HG03103 (cell line): ENCODE results near the gene HMG20B.

Experiments
- ATAC-seq: cut with Tn5 transposase; IDR thresholded peaks from one replicate; pipeline ENCODE4 v1.9.1; 2021; ENCODE audit warnings: low read depth; ENCODE audit not compliant: unreplicated experiment

Gene HMG20B

GRCh38 chr19:3536429-3537100, 36.2 kb upstream of the HMG20B start:
- no peak for ATAC-seq

DNA sequence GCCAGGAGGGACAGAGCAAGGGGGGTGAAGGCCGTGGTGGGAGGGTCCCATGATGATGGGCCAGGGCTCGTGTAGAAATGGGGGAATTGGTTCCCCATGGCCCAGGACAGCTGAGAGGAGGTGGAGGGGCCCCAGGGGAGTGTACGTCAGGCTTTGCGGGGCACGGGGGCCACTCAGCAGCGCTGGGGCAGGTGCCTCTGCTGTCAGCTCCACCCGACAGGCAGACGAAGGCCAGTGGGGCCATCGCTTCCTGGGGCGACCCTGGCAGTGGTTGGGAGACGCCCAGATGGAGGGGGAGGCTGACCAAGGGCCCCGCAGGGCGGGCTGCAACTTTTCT, 35.7 kb upstream of the HMG20B start:
- ATAC-seq = no peak

DNA sequence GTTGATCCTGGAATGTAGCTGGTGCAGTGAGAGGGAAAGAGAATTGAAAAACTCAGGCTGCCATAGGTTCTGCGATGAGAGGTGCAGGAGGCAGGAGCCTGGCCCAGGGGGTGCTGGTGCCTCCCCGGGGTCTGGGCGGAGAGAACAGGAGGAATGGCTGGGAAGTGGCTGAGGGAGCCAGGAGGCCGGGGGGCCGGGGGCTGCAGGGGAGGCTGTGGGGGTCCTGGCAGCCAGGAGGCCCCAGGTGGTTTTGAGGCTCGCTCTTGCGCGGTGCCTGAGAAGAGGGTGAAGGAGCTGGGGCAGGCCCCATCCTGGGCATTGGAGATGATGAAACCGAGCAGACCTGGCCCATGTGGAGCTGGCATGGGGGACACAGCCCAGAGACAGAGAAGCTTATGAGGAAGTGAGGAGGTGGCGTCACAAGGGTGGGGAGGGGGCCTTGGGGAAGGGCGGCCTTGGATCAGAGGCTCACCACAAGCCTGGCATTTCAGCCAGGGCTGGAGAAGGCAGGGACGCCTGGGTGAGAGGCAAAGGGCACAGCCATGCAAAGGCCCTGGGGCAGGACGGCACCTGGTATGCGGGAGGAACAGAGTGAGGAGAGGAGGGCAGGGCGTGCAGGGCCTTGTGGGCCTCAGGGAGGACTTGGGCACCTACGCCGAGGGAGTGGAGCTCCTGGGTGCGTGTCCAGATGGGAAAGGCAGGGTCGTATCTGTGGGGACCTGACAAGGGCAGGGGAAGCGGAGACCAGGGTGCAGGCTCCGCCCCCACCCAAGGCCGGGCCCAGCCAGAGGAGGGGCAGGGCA, 35.1 kb upstream of the HMG20B start:
- ATAC-seq = no peak

DNA sequence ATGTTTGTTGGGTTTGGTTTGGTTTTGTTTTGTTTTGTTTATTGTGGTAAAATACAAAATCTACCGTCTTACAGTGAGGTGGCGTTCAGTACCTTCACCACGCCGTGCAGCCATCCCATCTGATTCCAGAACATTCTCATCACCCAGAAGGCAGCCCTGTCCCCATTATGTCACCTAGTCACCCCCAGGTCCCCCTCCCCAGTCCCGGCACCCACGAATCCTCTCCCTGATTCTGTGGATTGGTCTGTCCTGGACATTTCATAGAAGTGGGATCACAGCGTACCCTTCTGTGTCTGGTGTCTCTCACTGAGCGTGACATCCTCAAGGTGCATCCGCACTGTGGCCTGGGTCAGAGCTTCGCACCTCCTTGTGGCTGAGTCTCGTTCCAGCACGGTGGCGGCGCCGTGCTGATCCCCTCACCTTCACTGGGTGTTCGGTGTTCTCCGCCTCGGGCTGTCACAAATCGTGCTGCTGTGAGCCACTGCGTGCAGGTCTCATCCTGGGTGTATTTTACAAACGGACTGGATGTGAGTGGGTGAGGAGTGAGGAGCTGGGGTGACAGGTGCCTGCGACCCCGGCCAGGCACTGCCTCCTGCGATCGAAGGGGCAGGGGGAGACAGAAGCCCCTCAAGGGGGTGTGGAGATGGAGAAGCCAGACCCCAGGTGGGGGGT, 34.4 kb upstream of the HMG20B start:
- no peak for ATAC-seq

GRCh38 chr19:3538965-3539755, 33.6 kb upstream of the HMG20B start, which contains the start of gene TEKTIP1:
TSS of gene TEKTIP1 (plus strand) at chr19:3539174. CDS start at chr19:3539178, 4 bp downstream.
- no peak for ATAC-seq

GRCh38 chr19:3539756-3540118, 33.0 kb upstream of the HMG20B start:
- ATAC-seq = no peak

GRCh38 chr19:3543150-3544057, 29.3 kb upstream of the HMG20B start:
- ATAC-seq = no peak

DNA sequence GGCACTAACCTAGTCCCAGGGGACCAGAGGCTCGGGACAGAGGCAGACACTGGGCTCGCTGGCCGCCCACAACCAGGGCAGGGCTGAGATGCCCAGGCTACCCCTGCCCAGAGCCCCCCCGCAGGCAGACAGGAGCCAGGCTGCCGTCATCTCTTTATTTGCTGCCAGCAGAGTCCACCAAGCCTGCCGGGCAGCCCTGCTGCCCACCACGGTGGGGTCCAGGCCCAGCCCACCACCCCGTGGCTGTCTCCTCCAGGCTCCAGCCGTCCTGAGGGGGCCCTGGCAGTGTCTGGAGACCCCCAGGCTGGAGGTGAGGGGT, 28.7 kb upstream of the HMG20B start:
- no peak for ATAC-seq

DNA sequence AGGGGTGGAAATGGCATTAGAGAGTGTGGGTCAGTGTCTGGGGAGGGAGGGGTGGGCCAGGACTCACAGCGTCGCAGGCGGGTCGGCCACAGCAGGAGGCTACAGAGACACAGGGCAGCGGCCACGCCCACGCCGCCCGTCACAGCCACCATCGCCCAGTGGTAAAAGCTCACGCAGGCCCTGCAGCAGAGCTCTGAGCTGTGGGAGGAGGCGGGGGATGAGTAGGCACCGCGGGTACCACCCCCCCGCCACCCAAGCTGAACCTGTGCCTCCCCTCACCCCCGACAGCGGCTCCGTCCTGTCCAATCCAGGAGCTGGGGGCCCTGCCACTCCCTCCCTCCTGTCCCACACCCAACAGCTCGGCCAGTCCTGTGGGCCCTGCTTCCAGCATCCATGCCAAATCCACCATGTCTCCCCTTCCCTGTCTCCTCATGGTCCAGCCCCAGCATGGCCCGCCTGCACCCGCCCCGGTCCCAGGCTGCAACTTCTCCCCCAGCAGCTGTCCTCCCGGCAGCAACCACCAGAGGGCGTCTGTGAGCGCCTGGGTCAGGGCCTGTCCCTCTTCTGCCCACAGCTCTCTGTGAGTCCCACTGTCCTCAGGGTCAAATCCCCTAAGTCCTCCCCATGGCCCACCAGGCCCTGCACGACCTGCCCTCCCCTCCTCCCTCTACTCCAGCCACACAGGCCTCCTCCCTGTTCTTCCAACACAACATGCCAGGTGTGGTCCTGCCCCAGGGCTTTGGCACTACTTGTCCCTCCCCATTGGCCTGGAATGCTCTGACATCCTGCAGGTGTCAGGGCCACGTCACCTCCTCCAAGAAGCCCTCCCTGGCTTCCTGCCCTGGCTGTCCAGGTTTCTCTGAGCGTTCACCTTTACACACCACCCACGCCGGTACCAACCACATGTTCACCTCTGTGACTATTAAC, 27.7 kb upstream of the HMG20B start:
- no peak for ATAC-seq

DNA sequence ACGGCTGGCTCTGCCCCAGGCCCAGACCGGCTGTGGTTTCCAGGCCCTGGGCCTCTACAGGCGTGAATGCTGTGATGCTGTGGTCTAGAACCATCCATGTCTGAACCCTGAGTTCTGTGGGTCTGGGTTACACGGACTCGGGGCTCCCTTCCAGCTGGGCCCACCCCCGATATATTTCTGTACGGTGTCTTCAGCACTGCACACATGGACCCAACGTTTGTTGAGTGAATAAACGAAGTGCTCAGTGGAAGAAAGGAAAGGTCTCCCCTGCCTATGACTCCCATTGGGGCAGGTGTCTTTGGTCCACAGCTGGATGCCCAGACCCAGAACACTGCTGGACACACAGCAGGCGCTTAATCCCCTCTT, 27.1 kb upstream of the HMG20B start:
- ATAC-seq = no peak

GRCh38 chr19:3546119-3546518, 26.6 kb upstream of the HMG20B start:
- no peak for ATAC-seq

- ATAC-seq = no peak
Observed at GRCh38 chr19:3547301-3547731, 25.4 kb upstream of the HMG20B start.

- ATAC-seq = no peak
Observed at GRCh38 chr19:3547767-3548282, 24.9 kb upstream of the HMG20B start.

DNA sequence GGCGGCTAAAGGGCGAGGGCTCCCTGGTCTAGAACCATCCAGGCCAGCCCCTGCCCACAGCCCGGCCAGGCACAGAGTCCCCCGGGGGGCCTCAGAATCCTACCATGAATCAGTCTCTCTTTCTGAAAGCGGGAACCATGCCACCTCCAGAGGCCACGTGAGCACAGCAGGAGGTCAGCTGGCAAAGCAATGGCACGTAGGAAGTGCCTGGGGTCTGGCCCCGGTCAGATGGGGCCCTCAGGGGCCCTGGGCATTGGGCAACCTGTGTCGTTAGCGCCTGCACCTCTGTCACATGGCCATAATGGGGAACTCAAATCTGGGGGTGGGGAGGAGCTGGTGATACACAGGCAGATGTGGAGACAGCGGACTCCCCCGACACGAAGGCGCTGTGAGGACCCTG, 24.1 kb upstream of the HMG20B start:
- no peak for ATAC-seq

DNA sequence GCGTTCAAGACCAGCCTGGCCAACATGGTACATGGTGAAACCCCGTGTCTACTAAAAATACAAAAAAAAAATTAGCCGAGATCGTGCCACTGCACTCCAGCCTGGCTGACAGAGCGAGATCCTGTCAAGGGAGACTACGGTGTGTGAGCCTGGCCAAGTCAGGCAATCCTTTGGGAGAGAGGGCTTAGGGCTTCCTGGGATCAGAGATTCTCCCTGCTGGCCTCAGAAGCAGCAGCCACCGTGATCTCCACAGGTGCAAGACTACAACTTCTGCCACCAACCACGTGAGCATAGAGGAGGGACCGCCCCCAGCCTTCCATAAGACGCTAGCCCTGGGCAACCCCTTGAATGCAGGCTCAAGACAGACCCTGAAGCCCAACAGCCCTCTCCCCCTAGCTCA, 22.9 kb upstream of the HMG20B start:
- no peak for ATAC-seq

- ATAC-seq = no peak
Observed at GRCh38 chr19:3550947-3551791, 21.6 kb upstream of the HMG20B start.

- no peak for ATAC-seq
Observed at GRCh38 chr19:3551792-3552095, 21.0 kb upstream of the HMG20B start.
